Large intestine (tissue), 3 donors: ENCODE measurements around the gene SOX10. TPM values are rescaled to one million over a fixed set of nuclear protein-coding genes. Genes with fewer than 3 reads are reported as not detected.

Experiments used
- DNase-seq, 2 donors: peaks; one replicate each; pipeline versions ENCODE4 v3.0.0 to v3.0.0-alpha.2; 2013
- H3K27ac ChIP-seq: one replicate; pipeline ENCODE4 v1.5.1; 2013; ENCODE audit warnings: low read length
- H3K27me3 ChIP-seq: 2 replicates; pipeline ENCODE4 v1.6.1; 2013; ENCODE audit warnings: low read length; ENCODE audit not compliant: control insufficient read depth, insufficient read depth
- H3K36me3 ChIP-seq: 2 replicates; pipeline ENCODE4 v1.6.1; 2013; ENCODE audit warnings: low read length; ENCODE audit not compliant: control insufficient read depth, insufficient read depth
- H3K4me1 ChIP-seq: one replicate; pipeline ENCODE4 v1.6.1; 2013; ENCODE audit warnings: low read length; ENCODE audit not compliant: control insufficient read depth, insufficient read depth
- H3K4me3 ChIP-seq: one replicate; pipeline ENCODE4 v1.5.1; 2013; ENCODE audit warnings: low read length
- H3K9me3 ChIP-seq: one replicate; pipeline ENCODE4 v1.6.1; 2013; ENCODE audit warnings: mild to moderate bottlenecking, low read depth, low read length, moderate library complexity; ENCODE audit not compliant: control insufficient read depth
- WGBS: methylation state at CpG from one replicate; pipeline ENCODE4 v1.1.5; 2013; ENCODE audit warnings: low lambda C conversion rate; ENCODE audit not compliant: insufficient coverage; 5-methylcytosine and 5-hydroxymethylcytosine counted together
- polyA plus RNA-seq: library from polyadenylated mRNA; unstranded; fragments of 120-200 nt; gene quantifications from one replicate; pipeline ENCODE4 v1.2.1, GENCODE V29; 2013

The SOX10 gene
- polyA plus RNA-seq, 1 donor, result 8.8 TPM

- Histone ChIP-seq H3K27ac (no peak overlapping the region), H3K9me3 (no peaks in the 10 kb centered on the region), H3K4me1 (no peaks in the 10 kb centered on the region), H3K27me3 (no peaks in the 10 kb centered on the region), H3K36me3 (peaks cover 25% of the 10 kb centered on the region), H3K4me3 (no peak overlapping the region)
- no CpG with 5 or more reads among the region's 7 CpGs for WGBS
- no peak for DNase-seq
Observed at GRCh38 chr22:37943825-37944198, 40.5 kb downstream of the SOX10 start.

- WGBS, result 67% methylated on average over 1 of the region's 12 CpGs
- H3K36me3 ChIP-seq, result peaks cover 25% of the 10 kb centered on the region
- no peaks in the 10 kb centered on the region for H3K9me3 ChIP-seq
- H3K27ac ChIP-seq, result no peak overlapping the region
- H3K4me3 ChIP-seq, result no peak overlapping the region
- H3K27me3 ChIP-seq, result no peaks in the 10 kb centered on the region
- no peaks in the 10 kb centered on the region for H3K4me1 ChIP-seq
- no peak for DNase-seq
Observed at GRCh38 chr22:37943136-37943824, 41.1 kb downstream of the SOX10 start.

GRCh38 chr22:37942133-37942532 lies 42.2 kb downstream of the SOX10 start:
- no peak for DNase-seq
- H3K9me3 ChIP-seq, result no peaks in the 10 kb centered on the region
- no peak overlapping the region for H3K4me3 ChIP-seq
- H3K4me1 ChIP-seq, result no peaks in the 10 kb centered on the region
- peaks cover 33% of the 10 kb centered on the region for H3K36me3 ChIP-seq
- WGBS, result 100% methylated on average over 1 of the region's 8 CpGs
- H3K27ac ChIP-seq, result no peak overlapping the region
- H3K27me3 ChIP-seq, result no peaks in the 10 kb centered on the region

GRCh38 chr22:37940698-37941376 lies 43.5 kb downstream of the SOX10 start:
- Histone ChIP-seq H3K36me3 (peaks cover 39% of the 10 kb centered on the region), H3K9me3 (no peaks in the 10 kb centered on the region), H3K4me1 (no peaks in the 10 kb centered on the region), H3K4me3 (no peak overlapping the region), H3K27ac (no peak overlapping the region), H3K27me3 (no peaks in the 10 kb centered on the region)
- no CpG with 5 or more reads among the region's 12 CpGs for WGBS
- no peak for DNase-seq

GRCh38 chr22:37933711-37934376 lies 50.5 kb downstream of the SOX10 start:
- Histone ChIP-seq H3K4me1 (peaks cover 6% of the 10 kb centered on the region), H3K27ac (no peak overlapping the region), H3K9me3 (no peaks in the 10 kb centered on the region), H3K36me3 (peaks cover 56% of the 10 kb centered on the region), H3K4me3 (no peak overlapping the region), H3K27me3 (no peaks in the 10 kb centered on the region)
- no CpG with 5 or more reads among the region's 13 CpGs for WGBS
- peak; percentile 72 to 79 for DNase-seq

GRCh38 chr22:37932821-37933578 lies 51.4 kb downstream of the SOX10 start:
- no peaks in the 10 kb centered on the region for H3K9me3 ChIP-seq
- no peaks in the 10 kb centered on the region for H3K27me3 ChIP-seq
- peaks cover 6% of the 10 kb centered on the region for H3K4me1 ChIP-seq
- H3K27ac ChIP-seq, result no peak overlapping the region
- no peak overlapping the region for H3K4me3 ChIP-seq
- no peak for DNase-seq
- peaks cover 60% of the 10 kb centered on the region for H3K36me3 ChIP-seq
- WGBS, result no CpG with 5 or more reads among the region's 21 CpGs

GRCh38 chr22:37932401-37932800 lies 52.0 kb downstream of the SOX10 start:
- DNase-seq, result no peak
- no peaks in the 10 kb centered on the region for H3K27me3 ChIP-seq
- peaks cover 57% of the 10 kb centered on the region for H3K36me3 ChIP-seq
- H3K27ac ChIP-seq, result no peak overlapping the region
- peaks cover 6% of the 10 kb centered on the region for H3K4me1 ChIP-seq
- no CpG with 5 or more reads among the region's 10 CpGs for WGBS
- no peak overlapping the region for H3K4me3 ChIP-seq
- H3K9me3 ChIP-seq, result no peaks in the 10 kb centered on the region

GRCh38 chr22:37931893-37932389 lies 52.4 kb downstream of the SOX10 start:
- H3K36me3 ChIP-seq, result peaks cover 59% of the 10 kb centered on the region
- WGBS, result no CpG with 5 or more reads among the region's 6 CpGs
- no peaks in the 10 kb centered on the region for H3K9me3 ChIP-seq
- H3K27ac ChIP-seq, result no peak overlapping the region
- H3K4me1 ChIP-seq, result peaks cover 6% of the 10 kb centered on the region
- H3K27me3 ChIP-seq, result no peaks in the 10 kb centered on the region
- DNase-seq, result no peak
- no peak overlapping the region for H3K4me3 ChIP-seq

- no CpG with 5 or more reads among the region's 2 CpGs for WGBS
- no peaks in the 10 kb centered on the region for H3K27me3 ChIP-seq
- H3K9me3 ChIP-seq, result no peaks in the 10 kb centered on the region
- H3K4me3 ChIP-seq, result no peak overlapping the region
- H3K4me1 ChIP-seq, result peaks cover 6% of the 10 kb centered on the region
- no peak for DNase-seq
- H3K27ac ChIP-seq, result no peak overlapping the region
- peaks cover 64% of the 10 kb centered on the region for H3K36me3 ChIP-seq
Observed at GRCh38 chr22:37930952-37931440, 53.4 kb downstream of the SOX10 start.
